OCI-M2 (cell line): Measurements from ENCODE around the gene ARHGAP18.

Experiments
- DNase-seq: peaks from one replicate; lab custom pipeline; 2025; ENCODE audit not compliant: unreplicated experiment; lab: John Stamatoyannopoulos, UW

Gene ARHGAP18

DNA sequence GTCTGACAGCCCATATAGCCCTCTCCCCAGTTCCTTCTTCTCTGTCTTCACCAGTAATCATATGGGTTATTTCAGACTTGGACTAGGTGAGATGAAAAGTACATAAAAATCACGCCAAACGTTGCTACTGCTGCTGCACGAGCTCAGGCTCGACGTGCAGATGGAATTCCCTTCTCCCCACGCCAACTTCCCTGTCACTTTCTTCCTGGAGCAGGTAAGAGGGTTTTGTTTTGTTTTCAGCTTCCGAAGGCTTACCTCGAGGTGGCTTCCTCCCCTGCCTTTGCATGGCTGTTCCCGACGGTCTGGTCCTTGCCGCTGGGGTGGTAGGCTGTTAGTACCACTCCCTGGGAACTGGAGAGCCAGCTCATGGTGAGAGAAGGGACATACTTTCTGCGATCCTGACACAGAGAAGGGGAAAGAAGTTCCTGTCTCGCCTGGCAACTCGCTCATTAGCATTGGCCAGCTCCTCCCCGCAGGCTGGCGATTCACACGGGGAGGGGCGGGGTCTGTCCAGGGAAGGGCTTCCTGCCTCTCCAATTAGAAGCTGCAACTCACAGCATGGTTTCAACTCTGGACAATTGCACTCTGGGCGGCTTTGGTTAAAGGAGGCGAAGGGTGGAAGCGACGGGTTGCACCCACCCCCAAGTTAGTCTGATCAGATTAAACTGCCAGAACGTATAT, at the start of gene ARHGAP18:
Gene ARHGAP18 (minus strand): TSS at position 409 of the 681 bp plus-strand sequence. CDS start 41 bp downstream, at position 368.
- peak; percentile 88 for DNase-seq

GRCh38 chr6:129755787-129756186, 45.8 kb upstream of the ARHGAP18 start:
- no peak for DNase-seq

GRCh38 chr6:129754750-129755149, 44.8 kb upstream of the ARHGAP18 start:
- DNase-seq: no peak

DNA sequence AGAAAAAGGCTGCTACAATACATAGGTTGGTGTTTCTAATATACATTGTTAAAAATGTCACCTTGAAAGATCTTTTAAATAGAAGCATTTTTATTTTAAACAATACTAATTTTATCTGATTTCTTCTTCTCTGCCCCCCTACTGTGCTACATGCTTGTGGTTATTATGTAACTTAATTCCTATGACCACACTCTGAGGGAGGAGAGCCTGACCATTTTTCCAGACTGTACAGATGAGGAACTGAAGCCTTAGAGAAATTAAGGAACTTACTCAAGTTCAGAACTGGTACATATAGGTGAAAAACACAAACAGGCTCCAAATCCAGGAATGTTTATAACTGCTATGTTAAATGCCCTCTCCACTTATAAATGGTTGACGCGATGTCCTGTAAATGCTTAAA, 43.4 kb upstream of the ARHGAP18 start:
- no peak for DNase-seq

DNA sequence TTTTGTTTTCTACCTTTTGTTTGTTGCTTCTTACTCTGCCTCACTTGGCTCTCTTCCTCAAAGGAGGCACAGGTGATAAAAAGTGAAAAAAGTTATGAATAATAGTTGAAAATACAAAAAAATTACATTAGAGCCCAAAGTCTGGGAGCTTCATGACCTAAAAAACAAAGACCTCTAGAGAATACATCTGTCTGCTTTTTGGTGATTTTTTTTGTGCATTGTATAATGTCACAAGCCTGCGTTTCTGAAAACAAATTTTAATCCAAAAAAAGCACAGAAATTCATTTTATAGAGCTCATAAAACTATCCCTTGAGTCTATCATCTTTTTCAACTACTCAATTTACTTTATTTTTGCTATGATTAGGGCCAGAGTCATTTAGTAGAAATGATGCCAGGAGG, 41.4 kb upstream of the ARHGAP18 start:
- no peak for DNase-seq

- no peak for DNase-seq
Observed at GRCh38 chr6:129750360-129750759, 40.4 kb upstream of the ARHGAP18 start.

DNA sequence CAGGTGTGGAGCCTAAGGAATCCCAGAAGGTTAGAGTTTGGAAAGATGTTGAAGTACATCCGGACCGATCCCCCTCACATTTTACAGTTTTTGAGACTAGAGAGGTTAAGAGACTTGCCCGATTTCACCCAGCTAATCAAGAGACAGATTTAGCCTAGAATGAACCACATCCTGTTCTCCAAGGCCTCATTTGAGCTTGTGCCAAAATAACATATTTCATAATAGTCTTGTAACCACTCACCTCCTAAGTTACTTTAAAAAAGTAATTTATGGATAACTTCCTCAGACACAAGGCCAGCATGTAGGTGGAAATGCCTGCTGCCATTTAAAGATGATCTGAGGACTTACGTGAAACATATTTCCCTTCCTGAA, 39.8 kb upstream of the ARHGAP18 start:
- no peak for DNase-seq

DNA sequence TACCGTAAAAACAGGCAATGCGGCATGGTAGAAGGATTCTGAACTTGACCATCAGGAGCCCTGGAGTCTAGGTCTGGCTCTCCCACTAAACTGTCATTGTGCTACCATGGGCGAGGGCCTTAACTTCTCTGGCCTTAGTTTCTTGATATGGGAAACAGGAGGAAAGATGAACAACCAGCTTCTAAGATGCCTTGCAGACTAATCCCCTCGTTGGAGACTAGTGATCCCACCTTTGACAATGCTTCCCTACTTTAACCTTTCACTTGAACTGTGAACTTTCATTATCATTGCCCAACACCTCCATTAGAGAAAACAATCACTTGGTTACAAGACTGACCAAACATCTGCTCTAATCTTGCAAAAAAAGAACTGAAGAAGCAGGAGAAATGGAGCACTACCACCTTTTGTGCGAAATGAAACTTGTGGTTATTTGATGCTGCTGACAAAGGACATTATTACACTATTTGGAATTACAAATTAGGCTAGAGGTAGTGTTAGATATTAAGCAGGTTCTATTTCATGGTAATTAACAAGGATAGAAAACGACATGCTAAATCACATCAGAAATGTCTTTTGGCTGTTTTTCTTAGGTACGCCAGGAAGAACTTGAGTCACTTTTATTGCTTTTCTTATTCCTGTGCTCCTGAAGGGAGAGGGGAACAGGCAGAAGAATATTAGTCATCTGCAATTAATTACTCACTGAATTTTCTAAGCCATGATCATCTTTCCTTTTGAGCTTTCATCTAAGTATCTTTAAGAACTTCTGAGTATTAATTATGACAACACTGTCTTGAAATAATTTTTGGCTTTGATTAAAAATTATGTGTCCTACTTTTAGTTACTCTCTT, 39.1 kb upstream of the ARHGAP18 start:
- DNase-seq: no peak

GRCh38 chr6:129748212-129748900, 38.4 kb upstream of the ARHGAP18 start:
- DNase-seq: no peak

GRCh38 chr6:129747588-129748112, 37.7 kb upstream of the ARHGAP18 start:
- DNase-seq: no peak

- no peak for DNase-seq
Observed at GRCh38 chr6:129744880-129745237, 34.9 kb upstream of the ARHGAP18 start.

- DNase-seq: no peak
Observed at GRCh38 chr6:129744201-129744879, 34.4 kb upstream of the ARHGAP18 start.

GRCh38 chr6:129740013-129740412, 30.0 kb upstream of the ARHGAP18 start:
- DNase-seq: no peak

DNA sequence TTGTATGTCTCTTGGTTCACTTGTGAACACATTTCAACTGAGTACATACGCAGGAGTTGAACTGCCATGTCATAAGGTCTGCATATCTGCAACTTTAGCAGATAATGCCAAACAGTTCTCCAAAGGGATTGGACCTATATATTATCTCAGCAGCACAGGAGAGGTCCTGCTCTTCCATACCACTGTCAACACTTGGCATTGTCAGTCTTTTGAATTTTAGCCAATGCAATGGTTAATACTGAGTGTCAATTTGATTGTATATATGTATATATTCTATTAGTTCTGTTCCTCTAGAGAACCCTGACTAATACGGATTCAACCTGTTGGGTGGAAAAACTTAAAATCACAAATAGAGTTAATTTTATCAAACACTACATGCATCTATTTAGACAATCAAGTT, 26.1 kb upstream of the ARHGAP18 start:
- no peak for DNase-seq

DNA sequence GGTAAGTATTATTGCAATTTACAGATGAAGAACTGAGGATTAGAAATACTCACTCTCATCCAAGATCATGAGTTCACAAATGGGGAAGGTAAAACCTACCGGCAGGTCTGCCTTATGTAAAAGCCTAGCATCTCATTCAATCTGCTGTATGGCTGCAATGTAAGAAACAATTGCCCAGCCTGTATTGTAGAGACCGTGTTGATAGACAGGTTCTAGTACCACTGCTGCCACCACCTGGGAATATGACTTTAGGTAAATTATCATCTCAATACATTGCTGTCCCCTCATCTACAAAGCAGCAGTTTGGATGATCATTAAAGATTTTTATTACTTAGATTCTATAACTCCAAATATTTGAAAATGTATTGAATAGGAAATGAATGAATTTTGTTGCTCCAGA, 23.3 kb upstream of the ARHGAP18 start:
- no peak for DNase-seq

DNA sequence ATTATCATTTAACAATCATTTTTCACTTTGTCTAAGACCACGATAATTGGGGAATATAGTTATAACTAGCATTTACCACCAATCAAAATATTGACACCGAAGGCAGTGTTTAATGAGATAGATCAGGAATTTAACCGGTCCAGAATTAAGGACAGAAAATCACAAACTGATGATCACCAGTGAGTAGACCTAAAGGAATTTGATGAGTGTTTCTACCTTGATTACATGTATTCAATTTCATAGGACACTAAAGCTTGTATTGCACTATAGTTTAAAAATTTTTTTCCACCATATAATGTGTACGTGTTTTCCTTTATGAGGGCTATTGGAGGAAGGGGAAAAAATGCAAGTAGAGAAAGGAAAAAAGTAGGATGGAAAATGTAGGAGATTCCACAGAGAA, 22.6 kb upstream of the ARHGAP18 start:
- DNase-seq: no peak

DNA sequence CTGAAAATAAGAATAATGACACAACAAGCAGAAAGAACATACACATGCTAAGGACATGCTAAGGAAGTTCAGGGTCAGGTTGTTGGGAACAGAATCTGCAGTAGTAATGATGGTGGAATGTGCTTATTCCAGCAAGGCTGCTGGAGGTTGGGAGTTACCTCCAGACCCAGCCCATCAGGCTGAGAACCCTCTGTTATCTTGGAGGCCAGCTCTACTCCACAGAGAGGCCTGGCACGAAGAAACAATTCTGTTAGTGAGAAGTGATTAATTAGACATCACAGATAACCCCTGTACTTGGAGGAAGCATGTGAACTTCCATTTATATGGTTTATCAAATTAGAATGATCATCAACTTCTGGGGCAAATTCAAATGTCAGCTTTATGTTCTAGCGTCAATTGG, 22.1 kb upstream of the ARHGAP18 start:
- DNase-seq: no peak

- DNase-seq: no peak
Observed at GRCh38 chr6:129731428-129731827, 21.5 kb upstream of the ARHGAP18 start.

GRCh38 chr6:129730477-129731165, 20.6 kb upstream of the ARHGAP18 start:
- DNase-seq: no peak

- no peak for DNase-seq
Observed at GRCh38 chr6:129726650-129727049, 16.7 kb upstream of the ARHGAP18 start.

DNA sequence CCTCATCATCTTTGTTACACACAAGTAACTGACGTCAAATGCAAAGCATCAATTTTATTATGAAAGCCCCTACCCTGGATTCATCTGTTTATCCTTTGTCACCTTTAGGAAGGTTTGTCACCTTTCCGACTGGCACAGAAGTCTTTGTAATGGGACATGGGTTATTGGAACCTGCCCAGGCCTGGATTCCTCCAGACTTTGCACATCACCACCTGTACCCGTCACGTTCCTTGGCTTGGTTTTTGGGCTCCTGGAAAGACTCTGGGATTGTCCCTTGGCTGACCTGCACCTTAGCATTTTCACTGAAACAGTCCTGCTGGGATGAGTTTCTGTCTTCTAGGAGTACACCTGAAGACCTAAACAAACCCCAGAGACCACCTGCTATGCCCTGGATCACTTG, 15.4 kb upstream of the ARHGAP18 start:
- DNase-seq: no peak
